Memory B cell (primary cell): ENCODE data around the gene PRPF18.
A peak's percentile ranks its signal among the peaks of the same experiment; 100 is the strongest.

ENCODE experiments used
- ATAC-seq: fragments of 150-1000 bp; cut with Tn5 transposase; 2 replicates; pipeline ENCODE4 v1.10.0; 2021; ENCODE audit warnings: low read depth, mild to moderate bottlenecking, moderate library complexity
- DNase-seq, 2 donors: peaks; one replicate each; pipeline ENCODE4 v3.0.0; 2022; ENCODE audit warnings: low spot score in 2 of 2
- H3K27ac Mint-ChIP-seq: one replicate; pipeline ENCODE4 v1.8.0; 2022; ENCODE audit warnings: mild to moderate bottlenecking, moderate library complexity, mixed read lengths
- H3K27me3 Mint-ChIP-seq: one replicate; pipeline ENCODE4 v1.8.0; 2022; ENCODE audit warnings: mixed read lengths
- H3K36me3 Mint-ChIP-seq: one replicate; pipeline ENCODE4 v1.8.0; 2022; ENCODE audit warnings: mild to moderate bottlenecking, mixed read lengths
- H3K4me1 Mint-ChIP-seq: one replicate; pipeline ENCODE4 v1.8.0; 2022; ENCODE audit warnings: mixed read lengths
- H3K4me3 Mint-ChIP-seq: one replicate; pipeline ENCODE4 v1.8.0; 2022; ENCODE audit warnings: mild to moderate bottlenecking, moderate library complexity, mixed read lengths
- H3K9me3 Mint-ChIP-seq: one replicate; pipeline ENCODE4 v1.8.0; 2022; ENCODE audit warnings: mixed read lengths

The PRPF18 gene

DNA sequence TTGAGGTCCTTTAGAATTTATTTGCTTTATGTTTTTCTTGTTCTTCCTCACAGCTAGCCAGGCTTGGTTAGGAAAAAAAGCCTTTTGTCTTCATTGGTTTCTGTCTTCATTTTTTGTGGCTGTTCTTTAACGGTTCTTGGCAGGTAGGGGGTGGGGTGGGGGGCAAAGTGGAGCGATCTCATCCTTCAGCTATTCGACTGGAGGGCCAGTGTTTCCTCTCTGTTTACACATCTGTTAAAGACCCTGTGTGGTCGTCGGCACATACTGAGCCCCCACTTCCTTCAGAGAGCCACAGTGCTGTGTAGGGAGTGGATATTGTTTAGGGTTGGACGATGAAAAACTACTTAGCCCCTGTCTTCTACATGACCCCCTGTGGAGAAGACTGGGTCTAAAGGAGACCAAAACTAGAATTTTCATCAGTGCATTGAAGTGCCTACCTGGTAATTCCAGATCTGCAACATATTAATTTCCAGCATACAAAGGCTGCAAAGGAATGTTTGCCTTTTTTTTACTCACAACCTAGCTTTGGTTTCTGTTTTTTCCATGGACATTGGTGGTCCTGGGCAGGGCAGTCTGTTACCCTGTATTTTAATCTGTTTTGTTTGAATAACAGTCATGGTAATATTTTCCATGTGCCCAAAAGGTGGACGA is 29.0 kb downstream of the PRPF18 start:
- Mint-ChIP-seq H3K9me3 (no peaks in the 10 kb centered on the region), H3K27me3 (no peaks in the 10 kb centered on the region), H3K4me1 (no peaks in the 10 kb centered on the region), H3K27ac (no peak overlapping the region), H3K36me3 (peaks cover 32% of the 10 kb centered on the region), H3K4me3 (no peak overlapping the region)
- ATAC-seq (no peak), DNase-seq (no peak)

DNA sequence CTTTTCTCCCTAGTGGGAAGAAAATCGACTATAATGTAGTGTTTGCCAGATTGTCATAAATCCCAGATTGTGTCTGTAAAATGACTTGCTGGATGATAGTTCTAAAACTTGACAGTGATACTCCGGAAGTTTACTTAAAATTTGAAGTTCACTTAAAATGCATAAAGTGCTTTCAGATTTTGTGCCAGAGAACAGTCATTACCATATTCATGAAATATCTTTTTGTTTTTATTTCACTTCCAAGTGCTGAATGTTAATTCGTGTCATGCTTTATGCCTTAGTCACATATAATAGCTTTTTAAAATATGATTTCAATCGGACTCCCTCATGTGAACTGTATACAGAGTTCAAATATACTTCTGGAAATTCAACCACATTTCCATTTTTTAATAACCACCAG is 30.4 kb downstream of the PRPF18 start:
- Mint-ChIP-seq H3K4me1 (no peaks in the 10 kb centered on the region), H3K27ac (no peak overlapping the region), H3K27me3 (no peaks in the 10 kb centered on the region), H3K4me3 (no peak overlapping the region), H3K9me3 (no peaks in the 10 kb centered on the region), H3K36me3 (peaks cover 30% of the 10 kb centered on the region)
- ATAC-seq (no peak), DNase-seq (no peak)

GRCh38 chr10:13621931-13622330 is 35.2 kb downstream of the PRPF18 start:
- no peak for ATAC-seq
- Mint-ChIP-seq H3K9me3 (no peaks in the 10 kb centered on the region), H3K4me3 (no peak overlapping the region), H3K27me3 (no peaks in the 10 kb centered on the region), H3K36me3 (peaks cover 13% of the 10 kb centered on the region), H3K4me1 (no peaks in the 10 kb centered on the region), H3K27ac (no peak overlapping the region)
- no peak for DNase-seq

DNA sequence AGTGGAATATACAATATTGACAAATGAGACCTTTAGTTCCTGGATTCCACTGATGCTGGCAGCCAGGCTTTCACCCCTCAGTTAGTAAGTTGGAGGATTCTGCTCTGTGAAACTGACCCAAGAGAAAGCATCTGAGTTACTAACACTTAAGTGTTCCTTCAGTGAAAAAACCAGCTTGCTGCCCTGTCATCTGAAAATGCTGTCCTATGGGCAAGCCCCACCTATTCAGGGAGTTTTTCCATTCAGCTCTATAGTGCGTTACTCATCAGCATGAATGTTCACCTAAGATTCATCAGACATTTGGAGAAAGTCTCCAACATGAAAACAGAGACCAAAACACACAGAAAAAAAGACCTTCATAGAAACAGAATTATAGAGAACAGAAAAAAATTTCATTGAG is 37.9 kb downstream of the PRPF18 start:
- no peak for ATAC-seq

GRCh38 chr10:13627459-13628310 is 40.9 kb downstream of the PRPF18 start:
- H3K4me1 Mint-ChIP-seq, result peaks cover 2% of the 10 kb centered on the region
- no peak overlapping the region for H3K27ac Mint-ChIP-seq
- no peak for ATAC-seq
- no peak overlapping the region for H3K4me3 Mint-ChIP-seq
- H3K27me3 Mint-ChIP-seq, result no peaks in the 10 kb centered on the region
- no peaks in the 10 kb centered on the region for H3K9me3 Mint-ChIP-seq
- peaks cover 22% of the 10 kb centered on the region for H3K36me3 Mint-ChIP-seq
- DNase-seq, result no peak

More for the DNA sequence above, 37.9 kb downstream of the PRPF18 start:
- no peaks in the 10 kb centered on the region for H3K27me3 Mint-ChIP-seq
- no peak overlapping the region for H3K4me3 Mint-ChIP-seq
- H3K4me1 Mint-ChIP-seq, result no peaks in the 10 kb centered on the region
- H3K36me3 Mint-ChIP-seq, result peaks cover 14% of the 10 kb centered on the region
- no peak overlapping the region for H3K27ac Mint-ChIP-seq
- H3K9me3 Mint-ChIP-seq, result no peaks in the 10 kb centered on the region
- DNase-seq, result no peak

- ATAC-seq (no peak), DNase-seq (no peak)
- H3K4me3 Mint-ChIP-seq, result no peak overlapping the region
- H3K36me3 Mint-ChIP-seq, result peaks cover 31% of the 10 kb centered on the region
- H3K27me3 Mint-ChIP-seq, result no peaks in the 10 kb centered on the region
- no peak overlapping the region for H3K27ac Mint-ChIP-seq
- no peaks in the 10 kb centered on the region for H3K9me3 Mint-ChIP-seq
- H3K4me1 Mint-ChIP-seq, result peaks cover 2% of the 10 kb centered on the region
Measured at GRCh38 chr10:13628661-13629060, 41.9 kb downstream of the PRPF18 start.

- H3K9me3 Mint-ChIP-seq, result no peaks in the 10 kb centered on the region
- H3K4me3 Mint-ChIP-seq, result no peak overlapping the region
- H3K27ac Mint-ChIP-seq, result no peak overlapping the region
- DNase-seq (no peak), ATAC-seq (no peak)
- H3K36me3 Mint-ChIP-seq, result peaks cover 33% of the 10 kb centered on the region
- no peaks in the 10 kb centered on the region for H3K27me3 Mint-ChIP-seq
- peaks cover 3% of the 10 kb centered on the region for H3K4me1 Mint-ChIP-seq
Measured at GRCh38 chr10:13629116-13629515, 42.4 kb downstream of the PRPF18 start.

DNA sequence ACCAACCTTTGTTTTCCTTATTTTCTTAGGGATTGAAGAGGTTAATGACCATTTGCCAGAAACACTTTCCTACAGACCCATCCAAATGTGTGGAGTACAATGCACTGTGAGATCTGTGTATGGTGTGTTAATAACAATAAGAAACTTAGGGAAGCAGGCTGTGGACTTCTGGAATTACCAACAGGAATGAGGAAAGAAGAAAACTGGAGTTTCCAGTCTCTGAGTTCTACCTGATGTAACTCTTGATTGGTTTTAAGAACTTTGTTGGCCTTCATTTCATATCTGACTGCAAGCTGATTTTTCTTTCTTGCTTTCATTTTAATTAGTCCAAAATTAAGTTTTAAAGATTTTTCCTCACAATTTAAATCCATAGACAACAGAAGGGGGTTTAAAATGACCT is 43.5 kb downstream of the PRPF18 start:
- DNase-seq (no peak), ATAC-seq (no peak)
- Mint-ChIP-seq H3K9me3 (no peaks in the 10 kb centered on the region), H3K4me3 (no peak overlapping the region), H3K27ac (no peak overlapping the region), H3K36me3 (peaks cover 36% of the 10 kb centered on the region), H3K27me3 (no peaks in the 10 kb centered on the region), H3K4me1 (peaks cover 4% of the 10 kb centered on the region)

GRCh38 chr10:13631594-13631993 is 44.8 kb downstream of the PRPF18 start:
- no peak for DNase-seq
- Mint-ChIP-seq H3K27ac (no peak overlapping the region), H3K27me3 (no peaks in the 10 kb centered on the region), H3K9me3 (no peaks in the 10 kb centered on the region), H3K4me1 (peaks cover 4% of the 10 kb centered on the region), H3K4me3 (no peak overlapping the region), H3K36me3 (peaks cover 43% of the 10 kb centered on the region)
- no peak for ATAC-seq

DNA sequence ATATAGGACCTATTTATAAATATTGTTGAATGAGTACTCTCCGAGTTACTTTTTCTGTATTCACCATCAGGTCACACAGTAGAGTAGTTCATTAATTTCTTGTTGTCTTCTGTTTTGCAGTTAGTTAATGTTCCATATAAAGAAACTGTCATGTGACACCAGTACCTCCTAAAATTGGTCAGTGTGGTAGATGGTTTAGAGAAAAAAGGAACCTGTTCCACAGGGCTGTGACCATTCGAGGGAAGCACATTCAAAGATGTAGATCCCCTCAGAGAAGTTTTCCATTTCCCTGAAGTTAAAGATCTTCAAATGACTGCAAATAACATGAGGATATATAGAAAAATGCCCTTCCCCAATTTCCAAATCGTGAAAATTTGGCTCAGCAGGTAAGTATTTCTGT is 45.7 kb downstream of the PRPF18 start:
- H3K4me3 Mint-ChIP-seq, result no peak overlapping the region
- no peak for DNase-seq
- H3K9me3 Mint-ChIP-seq, result no peaks in the 10 kb centered on the region
- peak overlapping the region; percentile 21 for H3K27ac Mint-ChIP-seq
- peaks cover 45% of the 10 kb centered on the region for H3K36me3 Mint-ChIP-seq
- peaks cover 4% of the 10 kb centered on the region for H3K4me1 Mint-ChIP-seq
- no peak for ATAC-seq
- H3K27me3 Mint-ChIP-seq, result no peaks in the 10 kb centered on the region

DNA sequence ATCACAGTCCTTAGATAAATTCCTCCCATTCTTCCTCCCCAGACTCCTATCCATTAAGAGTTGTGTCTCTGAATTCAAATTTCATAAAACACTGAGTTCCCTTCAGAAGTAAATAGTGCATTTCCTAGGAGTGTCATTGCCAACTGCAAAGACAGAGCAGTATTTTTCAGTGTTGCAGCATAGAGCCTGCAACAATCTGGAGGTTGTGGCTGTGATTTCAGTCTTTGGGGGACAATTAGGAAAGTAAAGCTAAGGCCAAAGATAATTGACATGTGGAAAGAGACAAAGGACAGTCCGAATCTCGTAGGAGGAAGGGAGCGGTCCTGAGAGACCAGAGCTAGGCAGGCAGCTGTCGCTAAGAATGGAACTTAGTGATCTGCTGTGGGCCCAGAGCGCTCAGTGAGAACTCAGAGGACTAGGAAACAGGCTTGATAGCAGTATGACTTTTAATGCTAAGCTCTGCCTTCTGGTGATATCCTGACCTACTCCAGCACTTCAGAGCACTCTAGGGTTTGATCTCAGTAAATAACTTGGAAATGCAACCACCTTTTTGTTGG is 46.2 kb downstream of the PRPF18 start:
- DNase-seq (no peak), ATAC-seq (no peak)
- Mint-ChIP-seq H3K4me1 (peaks cover 4% of the 10 kb centered on the region), H3K27ac (peak overlapping the region; percentile 21), H3K4me3 (no peak overlapping the region), H3K36me3 (peaks cover 49% of the 10 kb centered on the region), H3K27me3 (no peaks in the 10 kb centered on the region), H3K9me3 (no peaks in the 10 kb centered on the region)

- ATAC-seq (no peak), DNase-seq (no peak)
- Mint-ChIP-seq H3K27me3 (no peaks in the 10 kb centered on the region), H3K4me3 (no peak overlapping the region), H3K9me3 (no peaks in the 10 kb centered on the region), H3K4me1 (peaks cover 4% of the 10 kb centered on the region), H3K27ac (no peak overlapping the region), H3K36me3 (peaks cover 51% of the 10 kb centered on the region)
Measured at GRCh38 chr10:13633689-13634088, 46.9 kb downstream of the PRPF18 start.

DNA sequence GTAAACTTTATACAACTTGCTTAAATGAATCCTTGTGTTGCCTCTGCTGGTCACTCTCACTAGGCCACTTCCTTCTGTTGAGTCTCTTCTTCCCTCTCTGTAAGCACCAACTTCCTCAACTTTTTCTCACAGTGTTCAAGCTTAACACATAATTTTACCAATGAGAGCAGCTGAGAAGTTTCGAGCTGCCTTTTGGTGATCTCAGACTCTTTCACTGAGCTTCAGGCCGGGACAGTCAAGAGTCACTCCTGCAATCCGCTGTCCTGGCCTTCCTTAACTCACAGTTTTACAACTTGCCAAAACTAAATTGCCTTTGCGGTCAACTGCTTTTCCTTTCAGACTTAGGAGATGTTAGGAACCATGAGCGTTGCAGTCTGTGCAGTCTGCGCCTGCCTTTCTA is 47.4 kb downstream of the PRPF18 start:
- H3K36me3 Mint-ChIP-seq, result peaks cover 52% of the 10 kb centered on the region
- no peaks in the 10 kb centered on the region for H3K27me3 Mint-ChIP-seq
- DNase-seq (no peak), ATAC-seq (no peak)
- peaks cover 4% of the 10 kb centered on the region for H3K4me1 Mint-ChIP-seq
- no peaks in the 10 kb centered on the region for H3K9me3 Mint-ChIP-seq
- H3K4me3 Mint-ChIP-seq, result no peak overlapping the region
- no peak overlapping the region for H3K27ac Mint-ChIP-seq

- H3K4me3 Mint-ChIP-seq, result no peak overlapping the region
- ATAC-seq (no peak), DNase-seq (no peak)
- H3K9me3 Mint-ChIP-seq, result peaks cover 13% of the 10 kb centered on the region
- peaks cover 59% of the 10 kb centered on the region for H3K36me3 Mint-ChIP-seq
- H3K27ac Mint-ChIP-seq, result no peak overlapping the region
- H3K27me3 Mint-ChIP-seq, result no peaks in the 10 kb centered on the region
- H3K4me1 Mint-ChIP-seq, result peaks cover 4% of the 10 kb centered on the region
Measured at GRCh38 chr10:13636776-13637175, 50.0 kb downstream of the PRPF18 start.
